HL-60 (cell line): Measurements from ENCODE around the gene OSBPL3.

ENCODE experiments used
- CTCF ChIP-seq: IDR thresholded peaks from one replicate; pipeline ENCODE4 v1.5.1; 2011; ENCODE audit warnings: low read length, control low read depth, inconsistent platforms; ENCODE audit not compliant: insufficient read depth
- POLR2AphosphoS5 ChIP-seq: IDR thresholded peaks from 2 replicates; pipeline ENCODE4 v1.6.1; 2012; ENCODE audit warnings: low read depth
- SPI1 ChIP-seq: IDR thresholded peaks from 2 replicates; pipeline ENCODE4 v1.6.1; 2012; ENCODE audit warnings: low read depth, mild to moderate bottlenecking, borderline replicate concordance

GRCh38 chr7:24899905-24900304 lies 80.1 kb downstream of the OSBPL3 start:
- TF ChIP-seq CTCF = no peak
- TF ChIP-seq SPI1 = no peak
- no peak for TF ChIP-seq POLR2AphosphoS5
